ENCODE results near the gene ARPC1B.
"Not testable (repeated sequence)": the region's sequence is repeated elsewhere in the genome, so short reads cannot be mapped to it uniquely, and the experiment has no call there.

Gene ARPC1B

GRCh38 chr7:99410635-99411034, 36.1 kb downstream of the ARPC1B start:
- DNase-seq = no peak

DNA sequence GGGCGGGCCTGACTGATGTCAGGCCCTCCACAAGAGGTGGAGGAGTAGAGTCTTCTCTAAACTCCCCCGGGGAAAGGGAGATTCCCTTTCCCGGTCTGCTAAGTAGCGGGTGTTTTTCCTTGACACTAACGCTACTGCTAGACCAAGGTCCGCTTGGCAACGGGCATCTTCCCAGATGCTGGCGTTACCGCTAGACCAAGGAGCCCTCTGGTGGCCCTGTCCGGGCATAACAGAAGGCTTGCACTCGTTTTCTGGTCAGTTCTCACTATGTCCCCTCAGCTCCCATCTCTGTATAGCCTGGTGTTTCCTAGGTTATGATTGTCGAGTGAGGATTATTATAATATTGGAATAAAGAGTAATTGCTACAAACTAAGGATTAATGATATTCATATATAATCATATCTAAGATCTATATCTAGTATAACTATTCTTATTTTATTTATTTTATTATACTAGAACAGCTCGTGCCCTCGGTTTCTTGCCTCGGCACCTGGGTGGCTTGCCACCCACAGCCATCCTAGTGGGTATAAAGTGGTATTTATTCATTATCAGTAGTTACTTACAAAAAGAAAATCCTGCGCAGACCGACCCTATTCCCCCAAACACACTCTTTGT, 41.1 kb downstream of the ARPC1B start:
- peak; percentile 30 to 40 (median 35) for DNase-seq

DNA sequence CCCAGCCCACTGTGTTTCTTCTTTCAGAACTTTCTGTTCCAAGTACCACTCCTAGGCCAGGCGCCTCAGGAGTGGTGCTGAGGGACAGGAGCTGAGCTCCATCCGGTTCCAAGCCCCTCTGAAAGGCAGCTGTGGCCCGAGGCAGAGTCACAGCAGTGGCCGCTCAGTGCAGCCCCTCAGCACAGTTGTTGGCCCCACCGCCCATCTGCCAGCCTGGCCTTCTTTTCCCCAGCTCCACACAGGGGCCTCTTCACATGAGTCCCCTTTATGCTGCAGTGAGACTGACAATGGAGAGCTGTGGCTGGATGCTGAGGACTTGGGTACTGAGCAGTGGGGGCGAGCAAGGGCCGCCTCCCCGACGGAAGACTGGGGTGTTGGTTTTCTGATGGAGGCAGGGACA, 43.7 kb downstream of the ARPC1B start:
- DNase-seq = no peak

DNA sequence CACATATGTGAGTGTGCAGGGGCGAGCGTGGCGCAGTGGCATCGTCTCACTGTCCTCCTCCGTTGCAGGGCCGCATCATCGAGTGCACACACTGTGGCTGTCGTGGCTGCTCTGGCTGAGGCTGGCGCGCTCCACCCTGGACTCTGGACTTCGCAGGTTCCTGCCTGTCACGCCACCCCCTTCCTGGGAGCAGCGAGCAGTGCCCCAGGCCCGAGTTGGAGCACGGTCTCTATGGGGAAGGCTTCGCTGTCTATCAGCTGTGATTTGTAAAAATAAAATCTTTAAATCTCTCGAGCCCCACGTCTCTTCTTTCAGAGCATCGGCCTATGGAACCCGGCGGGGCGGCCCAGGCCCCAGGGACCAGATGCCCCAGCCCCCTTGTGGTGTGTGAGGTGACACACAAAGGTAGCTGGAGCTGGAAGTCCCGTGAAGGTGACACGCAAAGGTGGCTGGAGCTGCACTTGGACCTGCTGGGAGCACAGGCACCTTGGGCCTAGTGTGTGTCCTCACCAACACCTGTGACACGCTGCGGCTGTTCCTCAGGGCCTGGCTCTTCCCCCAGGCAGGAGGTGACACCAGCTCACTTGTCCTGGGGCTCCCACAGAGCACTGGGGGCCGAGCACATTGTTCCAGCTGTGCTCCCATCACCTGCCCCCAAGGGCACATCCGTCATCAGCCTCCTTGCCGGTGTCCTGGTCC, 44.9 kb downstream of the ARPC1B start:
- no peak for DNase-seq

GRCh38 chr7:99420213-99420612, 45.7 kb downstream of the ARPC1B start:
- DNase-seq = no peak

DNA sequence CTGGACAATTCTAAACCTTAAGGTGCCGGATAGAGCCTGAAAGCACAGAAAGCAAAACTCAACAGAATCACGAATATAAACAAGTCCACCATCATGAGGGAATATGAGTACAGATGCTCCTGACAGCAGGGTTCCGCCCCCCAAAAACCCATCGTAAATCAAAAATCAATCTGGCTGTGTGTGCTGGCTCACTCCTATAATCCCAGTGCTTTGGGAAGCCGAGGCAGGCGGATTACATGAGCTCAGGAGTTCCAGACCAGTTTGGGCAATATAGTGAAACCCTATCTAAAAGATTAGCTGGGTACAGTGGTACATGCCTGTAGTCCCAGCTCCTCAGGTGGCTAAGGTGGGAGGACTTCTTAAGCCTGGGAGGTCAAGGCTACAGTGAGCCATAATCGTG, 46.5 kb downstream of the ARPC1B start:
- no peak for DNase-seq

- no peak for DNase-seq
These were observed 47.7 kb downstream of the ARPC1B start for GRCh38 chr7:99422186-99422585.

DNA sequence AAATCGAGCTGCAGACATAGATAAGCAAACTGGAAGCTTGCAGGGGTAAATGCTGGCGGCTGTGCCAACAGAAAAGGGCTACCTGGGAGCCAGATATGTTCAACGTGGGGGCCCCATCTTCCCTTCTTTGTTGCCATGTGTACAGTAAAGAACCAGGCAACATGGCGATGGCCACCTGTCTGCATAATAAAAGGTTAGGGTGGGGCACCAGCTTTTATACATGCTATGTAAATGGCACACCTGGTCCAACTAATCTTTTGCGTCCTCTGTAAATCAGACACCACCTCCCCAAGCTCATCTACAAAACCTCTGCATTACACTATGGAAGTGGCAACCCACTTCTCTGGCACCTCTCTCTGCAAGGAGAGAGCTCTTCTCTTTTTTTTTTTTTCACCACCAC, 48.1 kb downstream of the ARPC1B start:
- no peak for DNase-seq

- DNase-seq = no peak
These were observed 50.6 kb downstream of the ARPC1B start for GRCh38 chr7:99424932-99425730.

DNA sequence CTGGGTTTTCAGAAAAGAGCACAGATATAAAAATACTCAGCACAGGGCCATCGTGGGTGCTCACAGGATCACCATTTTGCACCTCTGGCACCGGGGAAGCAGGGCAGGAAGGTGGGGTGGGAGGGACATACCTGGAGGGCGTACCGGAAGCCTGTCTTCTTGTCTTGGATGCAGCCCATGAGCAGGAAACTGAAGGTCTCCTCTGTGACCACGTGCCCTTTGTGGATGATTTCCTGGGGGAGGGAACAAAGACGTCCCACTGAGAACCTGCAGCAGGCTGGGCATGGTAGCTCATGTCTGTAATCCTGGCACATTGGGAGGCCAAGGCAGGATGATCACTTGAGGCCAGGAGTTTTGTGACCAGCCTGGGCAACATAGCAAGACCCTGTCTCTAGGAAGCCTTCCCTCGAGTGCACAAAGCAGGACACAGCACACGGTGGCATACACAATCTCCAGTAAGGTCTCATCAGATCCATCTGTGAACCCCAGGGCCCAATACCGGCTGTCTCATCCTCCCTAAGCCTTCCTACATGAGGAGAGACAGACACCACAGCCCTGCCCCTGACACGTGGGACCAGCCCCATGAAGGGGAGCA, 54.5 kb downstream of the ARPC1B start:
- DNase-seq = no peak

DNA sequence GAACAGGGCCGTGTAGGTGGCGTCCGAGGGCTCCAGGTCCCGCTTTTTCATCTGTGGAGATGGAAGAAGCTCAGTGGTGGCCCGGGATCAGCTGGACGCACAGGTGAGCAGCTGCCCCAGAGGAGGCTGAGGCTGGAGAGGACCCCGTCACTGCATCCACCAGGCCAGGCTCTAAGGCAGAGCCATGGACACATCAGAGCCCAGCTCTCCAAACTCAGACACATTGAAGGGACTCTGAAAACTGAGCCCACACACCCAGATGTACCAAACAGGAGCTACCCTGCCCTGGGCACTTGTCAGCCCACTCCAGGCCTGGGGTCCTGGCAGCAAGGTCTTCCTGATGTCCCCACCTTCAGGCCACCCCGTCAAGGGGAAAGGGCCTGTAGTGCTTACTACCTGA, 55.2 kb downstream of the ARPC1B start:
- no peak for DNase-seq

DNA sequence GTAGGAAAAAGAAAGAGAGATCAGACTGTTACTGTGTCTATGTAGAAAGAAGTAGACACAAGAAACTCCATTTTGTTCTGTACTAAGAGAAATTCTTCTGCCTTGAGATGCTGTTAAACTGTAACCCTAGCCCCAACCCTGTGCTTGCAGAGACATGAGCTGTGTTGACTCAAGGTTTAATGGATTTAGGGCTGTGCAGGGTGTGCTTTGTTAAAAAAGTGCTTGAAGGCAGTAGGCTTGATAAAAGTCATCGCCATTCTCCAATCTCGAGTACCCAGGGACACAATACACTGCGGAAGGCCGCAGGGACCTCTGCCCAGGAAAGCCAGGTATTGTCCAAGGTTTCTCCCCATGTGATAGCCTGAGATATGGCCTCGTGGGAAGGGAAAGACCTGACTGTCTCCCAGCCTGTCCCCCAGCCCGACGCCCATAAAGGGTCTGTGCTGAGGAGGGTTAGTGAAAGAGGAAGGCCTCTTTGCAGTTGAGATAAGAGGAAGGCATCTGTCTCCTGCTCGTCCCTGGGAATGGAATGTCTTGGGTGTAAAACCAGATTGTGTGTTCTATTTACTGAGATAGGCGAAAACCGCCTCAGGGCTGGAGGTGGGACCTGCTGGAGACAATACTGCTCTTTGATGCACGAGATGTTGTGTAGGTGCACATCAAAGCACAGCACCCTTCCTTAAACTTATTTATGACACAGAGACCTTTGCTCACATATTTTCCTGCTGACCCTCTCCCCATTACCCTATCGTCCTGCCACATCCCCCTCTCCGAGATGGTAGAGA, 57.4 kb downstream of the ARPC1B start:
- not testable (repeated sequence) for DNase-seq

GRCh38 chr7:99433158-99433557, 58.6 kb downstream of the ARPC1B start:
- DNase-seq = no peak

DNA sequence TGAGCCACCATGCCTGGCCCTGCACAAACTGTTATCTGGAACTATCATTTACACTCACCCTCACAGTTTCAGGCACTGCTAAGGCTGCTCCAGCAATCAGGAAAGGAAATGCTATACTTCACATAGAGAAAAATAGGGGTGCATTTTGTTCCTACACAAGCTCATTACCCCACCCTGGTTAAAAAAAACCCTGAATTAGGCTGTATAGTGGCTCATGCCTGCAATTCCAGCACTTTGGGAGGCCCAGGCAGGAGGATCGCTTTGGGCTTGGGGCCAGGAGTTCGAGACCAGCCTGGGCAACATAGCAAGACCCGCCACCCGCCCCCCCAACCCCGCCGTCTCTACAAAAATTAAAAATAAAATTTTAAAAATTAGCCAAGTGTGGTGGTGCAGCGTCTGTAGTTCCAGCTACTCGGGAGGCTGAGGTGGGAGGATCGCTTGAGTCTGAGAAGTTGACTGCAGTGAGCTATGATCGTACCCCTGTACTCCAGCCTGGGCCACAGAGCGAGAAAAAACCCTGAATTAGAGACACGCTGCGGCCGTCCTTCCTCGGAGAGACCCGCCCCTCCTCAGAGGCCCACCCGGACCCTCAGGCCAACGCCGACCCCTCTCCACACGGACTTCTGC, 63.5 kb downstream of the ARPC1B start:
- DNase-seq = no peak

- peak; percentile 97 to 98 (median 98) for DNase-seq
These were observed 64.3 kb downstream of the ARPC1B start, which contains the start of the genes CPSF4 and PTCD1 for GRCh38 chr7:99438573-99439480. Gene CPSF4, plus strand, starts transcription at chr7:99438943. Its CDS starts 140 bp downstream, at chr7:99439083. Gene PTCD1, minus strand, starts transcription at chr7:99438798. Its CDS starts 3,556 bp downstream, at chr7:99435242.

GRCh38 chr7:99440195-99440594, 65.7 kb downstream of the ARPC1B start:
- no peak for DNase-seq
